ENCODE data around the gene AMER1. TPM values are rescaled to one million over a fixed set of nuclear protein-coding genes. Genes with fewer than 3 reads are reported as not detected.
A peak's percentile ranks its signal among the peaks of the same experiment; 100 is the strongest.

AMER1 gene
- polyA plus RNA-seq, 2 donors: 1.5 to 2.2 TPM

GRCh38 chrX:64186974-64187761, 18.3 kb downstream of the AMER1 start:
- WGBS, 2 donors: 59 to 97% methylated on average over 1 of the region's 1 CpG
- peaks cover 0 to 17% of the 10 kb centered on the region in 2 donors for H3K36me3 ChIP-seq (ENCODE audit: control insufficient read depth in 2 of 2, insufficient read depth in 2 of 2, low read length in 1 of 2)
- no peaks in the 10 kb centered on the region for H3K4me1 ChIP-seq (ENCODE audit: control insufficient read depth in 2 of 2, insufficient read depth in 2 of 2, low read length in 1 of 2)

GRCh38 chrX:64184396-64184795, 21.1 kb downstream of the AMER1 start:
- Histone ChIP-seq H3K9me3 (ENCODE audit: control insufficient read depth in 2 of 2, insufficient read depth in 1 of 2, low read depth in 1 of 2, low read length in 1 of 2) (no peaks in the 10 kb centered on the region), H3K27me3 (ENCODE audit: control insufficient read depth in 1 of 2, insufficient read depth in 2 of 2, low read length in 2 of 2) (no peaks in the 10 kb centered on the region)
- 69 to 92% methylated on average over 2 of the region's 2 CpGs for WGBS, 2 donors

More at GRCh38 chrX:64186974-64187761, 18.3 kb downstream of the AMER1 start:
- no peaks in the 10 kb centered on the region for H3K27me3 ChIP-seq (ENCODE audit: control insufficient read depth in 1 of 2, insufficient read depth in 2 of 2, low read length in 2 of 2)
- no peaks in the 10 kb centered on the region for H3K9me3 ChIP-seq (ENCODE audit: control insufficient read depth in 2 of 2, insufficient read depth in 1 of 2, low read depth in 1 of 2, low read length in 1 of 2)
- H3K4me3 ChIP-seq (ENCODE audit: low read depth in 1 of 2, low read length in 2 of 2): no peak overlapping the region
- H3K27ac ChIP-seq (ENCODE audit: low read depth in 2 of 2, low read length in 1 of 2): no peak overlapping the region

GRCh38 chrX:64182208-64182607, 23.3 kb downstream of the AMER1 start:
- no peaks in the 10 kb centered on the region for H3K27me3 ChIP-seq (ENCODE audit: control insufficient read depth in 1 of 2, insufficient read depth in 2 of 2, low read length in 2 of 2)
- H3K9me3 ChIP-seq (ENCODE audit: control insufficient read depth in 2 of 2, insufficient read depth in 1 of 2, low read depth in 1 of 2, low read length in 1 of 2): no peaks in the 10 kb centered on the region
- H3K36me3 ChIP-seq (ENCODE audit: control insufficient read depth in 2 of 2, insufficient read depth in 2 of 2, low read length in 1 of 2): no peaks in the 10 kb centered on the region
- H3K27ac ChIP-seq (ENCODE audit: low read depth in 2 of 2, low read length in 1 of 2): no peak overlapping the region
- WGBS, 2 donors: 85 to 100% methylated on average over 2 of the region's 2 CpGs
- peaks cover 0 to 2% of the 10 kb centered on the region in 2 donors for H3K4me1 ChIP-seq (ENCODE audit: control insufficient read depth in 2 of 2, insufficient read depth in 2 of 2, low read length in 1 of 2)
- no peak overlapping the region for H3K4me3 ChIP-seq (ENCODE audit: low read depth in 1 of 2, low read length in 2 of 2)

More at GRCh38 chrX:64184396-64184795, 21.1 kb downstream of the AMER1 start:
- no peak overlapping the region for H3K4me3 ChIP-seq (ENCODE audit: low read depth in 1 of 2, low read length in 2 of 2)
- H3K27ac ChIP-seq (ENCODE audit: low read depth in 2 of 2, low read length in 1 of 2): no peak overlapping the region
- no peaks in the 10 kb centered on the region for H3K4me1 ChIP-seq (ENCODE audit: control insufficient read depth in 2 of 2, insufficient read depth in 2 of 2, low read length in 1 of 2)
- no peaks in the 10 kb centered on the region for H3K36me3 ChIP-seq (ENCODE audit: control insufficient read depth in 2 of 2, insufficient read depth in 2 of 2, low read length in 1 of 2)

- Histone ChIP-seq H3K9me3 (ENCODE audit: control insufficient read depth in 2 of 2, insufficient read depth in 1 of 2, low read depth in 1 of 2, low read length in 1 of 2) (no peaks in the 10 kb centered on the region), H3K36me3 (ENCODE audit: control insufficient read depth in 2 of 2, insufficient read depth in 2 of 2, low read length in 1 of 2) (no peaks in the 10 kb centered on the region)
Measured at GRCh38 chrX:64176876-64177275, 28.6 kb downstream of the AMER1 start.

GRCh38 chrX:64169988-64170387, 35.5 kb downstream of the AMER1 start:
- Histone ChIP-seq H3K4me1 (ENCODE audit: control insufficient read depth in 2 of 2, insufficient read depth in 2 of 2, low read length in 1 of 2) (no peaks in the 10 kb centered on the region), H3K4me3 (ENCODE audit: low read depth in 1 of 2, low read length in 2 of 2) (no peak overlapping the region), H3K27ac (ENCODE audit: low read depth in 2 of 2, low read length in 1 of 2) (no peak overlapping the region), H3K9me3 (ENCODE audit: control insufficient read depth in 2 of 2, insufficient read depth in 1 of 2, low read depth in 1 of 2, low read length in 1 of 2) (no peaks in the 10 kb centered on the region), H3K36me3 (ENCODE audit: control insufficient read depth in 2 of 2, insufficient read depth in 2 of 2, low read length in 1 of 2) (no peaks in the 10 kb centered on the region), H3K27me3 (ENCODE audit: control insufficient read depth in 1 of 2, insufficient read depth in 2 of 2, low read length in 2 of 2) (no peaks in the 10 kb centered on the region)
- 29 to 42% methylated on average over 1 of the region's 1 CpG for WGBS, 2 donors

More at GRCh38 chrX:64176876-64177275, 28.6 kb downstream of the AMER1 start:
- no peaks in the 10 kb centered on the region for H3K27me3 ChIP-seq (ENCODE audit: control insufficient read depth in 1 of 2, insufficient read depth in 2 of 2, low read length in 2 of 2)
- no peak overlapping the region for H3K4me3 ChIP-seq (ENCODE audit: low read depth in 1 of 2, low read length in 2 of 2)
- no peak overlapping the region for H3K27ac ChIP-seq (ENCODE audit: low read depth in 2 of 2, low read length in 1 of 2)
- H3K4me1 ChIP-seq (ENCODE audit: control insufficient read depth in 2 of 2, insufficient read depth in 2 of 2, low read length in 1 of 2): peaks cover 0 to 2% of the 10 kb centered on the region in 2 donors

- no peak overlapping the region for H3K4me3 ChIP-seq (ENCODE audit: low read depth in 1 of 2, low read length in 2 of 2)
- no peaks in the 10 kb centered on the region for H3K4me1 ChIP-seq (ENCODE audit: control insufficient read depth in 2 of 2, insufficient read depth in 2 of 2, low read length in 1 of 2)
- H3K27ac ChIP-seq (ENCODE audit: low read depth in 2 of 2, low read length in 1 of 2): peak overlapping the region; percentile 17 to 60
- H3K36me3 ChIP-seq (ENCODE audit: control insufficient read depth in 2 of 2, insufficient read depth in 2 of 2, low read length in 1 of 2): no peaks in the 10 kb centered on the region
- H3K27me3 ChIP-seq (ENCODE audit: control insufficient read depth in 1 of 2, insufficient read depth in 2 of 2, low read length in 2 of 2): no peaks in the 10 kb centered on the region
- peaks cover 0 to 2% of the 10 kb centered on the region in 2 donors for H3K9me3 ChIP-seq (ENCODE audit: control insufficient read depth in 2 of 2, insufficient read depth in 1 of 2, low read depth in 1 of 2, low read length in 1 of 2)
- 55 to 70% methylated on average over 6 of the region's 6 CpGs for whole genome bisulfite sequencing, 2 donors
Measured at GRCh38 chrX:64152857-64153256, 52.7 kb downstream of the AMER1 start.

- H3K27ac ChIP-seq (ENCODE audit: low read depth in 2 of 2, low read length in 1 of 2): peak overlapping the region; percentile 17 to 60
- no peaks in the 10 kb centered on the region for H3K36me3 ChIP-seq (ENCODE audit: control insufficient read depth in 2 of 2, insufficient read depth in 2 of 2, low read length in 1 of 2)
- H3K4me3 ChIP-seq (ENCODE audit: low read depth in 1 of 2, low read length in 2 of 2): no peak overlapping the region
- H3K27me3 ChIP-seq (ENCODE audit: control insufficient read depth in 1 of 2, insufficient read depth in 2 of 2, low read length in 2 of 2): no peaks in the 10 kb centered on the region
- peaks cover 0 to 2% of the 10 kb centered on the region in 2 donors for H3K9me3 ChIP-seq (ENCODE audit: control insufficient read depth in 2 of 2, insufficient read depth in 1 of 2, low read depth in 1 of 2, low read length in 1 of 2)
- H3K4me1 ChIP-seq (ENCODE audit: control insufficient read depth in 2 of 2, insufficient read depth in 2 of 2, low read length in 1 of 2): no peaks in the 10 kb centered on the region
Measured at GRCh38 chrX:64151911-64152310, 53.6 kb downstream of the AMER1 start.

GRCh38 chrX:64150775-64151174, 54.7 kb downstream of the AMER1 start:
- H3K27ac ChIP-seq (ENCODE audit: low read depth in 2 of 2, low read length in 1 of 2): no peak overlapping the region
- H3K27me3 ChIP-seq (ENCODE audit: control insufficient read depth in 1 of 2, insufficient read depth in 2 of 2, low read length in 2 of 2): no peaks in the 10 kb centered on the region
- H3K4me1 ChIP-seq (ENCODE audit: control insufficient read depth in 2 of 2, insufficient read depth in 2 of 2, low read length in 1 of 2): no peaks in the 10 kb centered on the region
- no peak overlapping the region for H3K4me3 ChIP-seq (ENCODE audit: low read depth in 1 of 2, low read length in 2 of 2)
- WGBS, 2 donors: 63 to 77% methylated on average over 2 of the region's 2 CpGs
- peaks cover 0 to 2% of the 10 kb centered on the region in 2 donors for H3K9me3 ChIP-seq (ENCODE audit: control insufficient read depth in 2 of 2, insufficient read depth in 1 of 2, low read depth in 1 of 2, low read length in 1 of 2)
- H3K36me3 ChIP-seq (ENCODE audit: control insufficient read depth in 2 of 2, insufficient read depth in 2 of 2, low read length in 1 of 2): no peaks in the 10 kb centered on the region

Data from esophagus (tissue), 2 donors.